ENCODE results near the gene COPS8. TPM values are rescaled to one million over a fixed set of nuclear protein-coding genes. Genes with fewer than 3 reads are reported as not detected.

Gene COPS8
- total and polyA plus RNA-seq, 2 of the 8 experiments (the other 6 are each of a cell fraction or from before 2014, with no cell fraction given): 59.3 to 67.5 TPM

GRCh38 chr2:237128026-237128703, 42.5 kb downstream of the COPS8 start:
- POLR2A ChIA-PET (ENCODE audit: partially characterized antibody): no interaction called here
- peaks cover 0 to 11% of the 10 kb centered on the region in 2 experiments; a peak in 2 of 4 replicates for H3K79me2 ChIP-seq (ENCODE audit: control insufficient read depth in 1 of 2, insufficient read depth in 2 of 2, low read length in 2 of 2)
- no peaks in the 10 kb centered on the region; a peak in 1 of 7 replicates for H3K27me3 ChIP-seq (replicated peaks in 1 of 4; ENCODE audit: control insufficient read depth in 3 of 4, extremely low read depth in 1 of 4, insufficient read depth in 3 of 4, low read length in 3 of 4)
- H3K4me3 ChIP-seq (ENCODE audit: extremely low read depth in 1 of 4, insufficient read depth in 2 of 4, low read depth in 3 of 4, low read length in 4 of 4): no peak overlapping the region
- peak in 1 of 2 experiments; percentile 46 for DNase-seq (ENCODE audit: low read depth in 1 of 2, low spot score in 2 of 2)
- H2BK120ac ChIP-seq (replicated peaks; ENCODE audit: low read depth, low read length): peak overlapping the region; percentile 20
- H3K9ac ChIP-seq (replicated peaks in 1 of 4; ENCODE audit: extremely low read depth in 1 of 4, low read depth in 3 of 4, low read length in 3 of 4): no peak overlapping the region; a peak in 1 of 7 replicates
- no peak overlapping the region for H3K23ac ChIP-seq (ENCODE audit: insufficient read length)
- WGBS, 2 experiments (ENCODE audit: extremely low coverage in 1 of 2, insufficient coverage in 1 of 2, insufficient read length in 1 of 2, insufficient replicate concordance in 2 of 2, low coverage in 1 of 2, low lambda C conversion rate in 2 of 2, missing lambda C conversion rate in 1 of 2): 64% methylated on average over 10 of the region's 11 CpGs; no CpG with 5 or more reads in 1 of the 2 experiments
- CTCF ChIA-PET (ENCODE audit: partially characterized antibody): no interaction called here
- peak overlapping the region; percentile 63 for H3K4ac ChIP-seq (replicated peaks; ENCODE audit: insufficient read length, low read depth, low read length)
- H4K91ac ChIP-seq (replicated peaks; ENCODE audit: insufficient read length, low read length): peak overlapping the region; percentile 81
- TF ChIP-seq ASH2L (IDR thresholded peaks at IDR 0.05; ENCODE audit: low read length): peak; percentile 22
- TF ChIP-seq MAFK (IDR thresholded peaks at IDR 0.05; ENCODE audit: low read depth, low read length): no peak
- TF ChIP-seq TEAD4 (IDR thresholded peaks at IDR 0.05; ENCODE audit: low read depth, low read length): no peak
- TF ChIP-seq USF2 (IDR thresholded peaks at IDR 0.05; ENCODE audit: low read length): peak; percentile 29
- no peak for FAIRE-seq
- H3K27ac ChIP-seq (ENCODE audit: low read depth, low read length): no peak overlapping the region
- no peak overlapping the region; a peak in 2 of 4 replicates for H3K4me2 ChIP-seq (ENCODE audit: insufficient read depth in 1 of 2, low read depth in 2 of 2, low read length in 2 of 2)
- H3K36me3 ChIP-seq (ENCODE audit: control insufficient read depth in 2 of 4, insufficient read depth in 4 of 4, low read length in 3 of 4): peaks cover 0 to 4% (median 0%) of the 10 kb centered on the region in 4 experiments; a peak in 1 of 8 replicates
- no peak overlapping the region for H4K8ac ChIP-seq (ENCODE audit: extremely low read depth, insufficient read depth, low read length)
- peaks cover 16% of the 10 kb centered on the region for H3K23me2 ChIP-seq (ENCODE audit: low read depth, low read length)
- H3K4me1 ChIP-seq (replicated peaks in 1 of 4; ENCODE audit: control insufficient read depth in 3 of 4, insufficient read depth in 4 of 4, low read length in 3 of 4): peaks cover 2 to 7% (median 3%) of the 10 kb centered on the region in 4 experiments; a peak in 6 of 7 replicates
- H2BK15ac ChIP-seq (ENCODE audit: low read length): peak overlapping the region; percentile 73
- peak overlapping the region; percentile 92; the same call in 1 of the 2 replicates for H2AK5ac ChIP-seq (ENCODE audit: low read depth, low read length)
- H3K56ac ChIP-seq (replicated peaks; ENCODE audit: insufficient read length, low read depth, low read length): no peak overlapping the region
- peaks cover 4% of the 10 kb centered on the region; the same call in 1 of the 2 replicates for H3K79me1 ChIP-seq (ENCODE audit: low read depth, low read length)
- H4K5ac ChIP-seq (ENCODE audit: insufficient read length, low read depth, low read length): no peak overlapping the region
- peak overlapping the region; percentile 40; the same call in 1 of the 2 replicates for H2AFZ ChIP-seq (ENCODE audit: low read length)
- H2BK12ac ChIP-seq (ENCODE audit: low read depth, low read length): peak overlapping the region; percentile 70; the same call in 1 of the 2 replicates
- H3K18ac ChIP-seq (ENCODE audit: extremely low read depth, low read length): peak overlapping the region; percentile 25; the same call in 1 of the 2 replicates
- 0 out of 2 replicates have a peak overlapping the region, but pooled peaks have one; percentile 53 for H2BK20ac ChIP-seq (ENCODE audit: low read length)
- H3K14ac ChIP-seq (ENCODE audit: insufficient read length): no peak overlapping the region
- peaks cover 3 to 24% of the 10 kb centered on the region in 2 experiments; a peak in 3 of 4 replicates for H3K9me3 ChIP-seq (ENCODE audit: insufficient read depth in 2 of 2, low read depth in 1 of 2, low read length in 1 of 2)
- no peak overlapping the region; the same call in 1 of the 2 replicates for H2BK5ac ChIP-seq (ENCODE audit: low read depth, low read length)
- H4K20me1 ChIP-seq (replicated peaks in 1 of 2; ENCODE audit: control insufficient read depth in 1 of 2, insufficient read depth in 2 of 2, low read length in 2 of 2): peaks cover 0 to 12% of the 10 kb centered on the region in 2 experiments

Data from H1 (cell line).